Mesothelial cell of epicardium (in vitro differentiated cells): Measurements from ENCODE around the gene MATN1. TPM values are rescaled to one million over a fixed set of nuclear protein-coding genes. Genes with fewer than 3 reads are reported as not detected.

ENCODE experiments used
- DNase-seq, 2 experiments: peaks; one replicate each; pipeline ENCODE4 v3.0.0; 2021; ENCODE audit warnings: low spot score in 2 of 2; ENCODE audit not compliant: unreplicated experiment in 2 of 2
- H3K27ac Mint-ChIP-seq: 2 replicates; pipeline ENCODE4 v1.8.0; 2021; ENCODE audit warnings: mixed read lengths
- H3K27me3 Mint-ChIP-seq: 2 replicates; pipeline ENCODE4 v1.8.0; 2021; ENCODE audit warnings: low read depth, mixed read lengths
- H3K36me3 Mint-ChIP-seq: 2 replicates; pipeline ENCODE4 v1.8.0; 2021; ENCODE audit warnings: mixed read lengths
- H3K4me1 Mint-ChIP-seq: 2 replicates; pipeline ENCODE4 v1.8.0; 2021; ENCODE audit warnings: mixed read lengths
- H3K4me3 Mint-ChIP-seq: 2 replicates; pipeline ENCODE4 v1.8.0; 2021; ENCODE audit warnings: mild to moderate bottlenecking, moderate library complexity, mixed read lengths
- H3K9me3 Mint-ChIP-seq: 2 replicates; pipeline ENCODE4 v1.8.0; 2021; ENCODE audit warnings: mixed read lengths
- CTCF ChIP-seq: fragments of 200-600 bp; sonication (generic); IDR thresholded peaks from one replicate; pipeline ENCODE4 v1.5.0; 2021; ENCODE audit warnings: antibody characterized with exemption; ENCODE audit not compliant: unreplicated experiment
- total RNA-seq: library from RNA; stranded (reverse); gene quantifications from 3 replicates; pipeline ENCODE4 v1.2.1, GENCODE V29; 2021

Gene MATN1
- total RNA-seq, 1 donor from 2014 or later: 5.6 TPM

DNA sequence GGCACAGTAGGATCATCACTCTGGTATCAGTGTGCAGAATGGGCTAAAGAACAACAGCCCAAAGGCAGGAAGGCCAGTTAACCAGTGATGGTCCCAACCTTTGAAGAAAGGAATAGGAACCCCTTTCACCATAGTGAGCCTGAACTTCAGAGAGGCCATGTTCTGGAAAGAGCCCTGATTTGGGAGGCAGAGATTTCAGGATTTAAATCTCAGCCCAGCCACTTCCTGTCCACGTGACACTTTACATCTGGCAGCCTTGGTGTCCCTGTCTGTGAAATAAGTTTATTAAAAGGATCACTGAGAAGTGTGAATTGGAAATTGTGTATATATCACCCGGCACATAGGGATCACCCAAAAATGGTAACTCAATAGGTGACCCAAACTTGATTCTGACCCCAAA lies 13.0 kb downstream of the MATN1 start:
- peaks cover 26% of the 10 kb centered on the region for H3K27me3 Mint-ChIP-seq
- peaks cover under 1% of the 10 kb centered on the region for H3K36me3 Mint-ChIP-seq
- TF ChIP-seq CTCF: no peak
- DNase-seq: no peak
- H3K4me1 Mint-ChIP-seq: no peaks in the 10 kb centered on the region
- no peak overlapping the region for H3K27ac Mint-ChIP-seq
- no peak overlapping the region for H3K4me3 Mint-ChIP-seq
- H3K9me3 Mint-ChIP-seq: peaks cover under 1% of the 10 kb centered on the region

DNA sequence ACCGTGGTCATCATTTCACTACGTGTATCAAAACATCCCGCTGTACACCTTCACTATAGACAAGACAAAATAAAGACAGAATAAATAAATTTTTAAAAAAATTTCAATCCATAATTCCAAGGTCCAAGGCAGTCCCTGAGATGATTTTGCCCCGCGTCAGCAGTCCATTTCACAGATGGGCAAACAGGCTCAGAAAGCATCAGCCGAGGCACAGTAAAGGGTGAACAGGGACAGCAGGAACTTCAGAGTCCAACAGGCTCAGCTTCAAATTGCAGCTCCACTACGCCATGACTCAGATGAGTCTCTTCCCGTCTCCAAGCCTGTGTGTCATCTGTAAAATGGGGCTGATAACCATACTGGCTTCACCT lies 15.0 kb downstream of the MATN1 start:
- Mint-ChIP-seq H3K4me1 (no peaks in the 10 kb centered on the region), H3K4me3 (no peak overlapping the region), H3K9me3 (no peaks in the 10 kb centered on the region), H3K36me3 (no peaks in the 10 kb centered on the region), H3K27ac (no peak overlapping the region), H3K27me3 (peaks cover 30% of the 10 kb centered on the region)
- no peak for DNase-seq
- peak; percentile 7 for TF ChIP-seq CTCF

DNA sequence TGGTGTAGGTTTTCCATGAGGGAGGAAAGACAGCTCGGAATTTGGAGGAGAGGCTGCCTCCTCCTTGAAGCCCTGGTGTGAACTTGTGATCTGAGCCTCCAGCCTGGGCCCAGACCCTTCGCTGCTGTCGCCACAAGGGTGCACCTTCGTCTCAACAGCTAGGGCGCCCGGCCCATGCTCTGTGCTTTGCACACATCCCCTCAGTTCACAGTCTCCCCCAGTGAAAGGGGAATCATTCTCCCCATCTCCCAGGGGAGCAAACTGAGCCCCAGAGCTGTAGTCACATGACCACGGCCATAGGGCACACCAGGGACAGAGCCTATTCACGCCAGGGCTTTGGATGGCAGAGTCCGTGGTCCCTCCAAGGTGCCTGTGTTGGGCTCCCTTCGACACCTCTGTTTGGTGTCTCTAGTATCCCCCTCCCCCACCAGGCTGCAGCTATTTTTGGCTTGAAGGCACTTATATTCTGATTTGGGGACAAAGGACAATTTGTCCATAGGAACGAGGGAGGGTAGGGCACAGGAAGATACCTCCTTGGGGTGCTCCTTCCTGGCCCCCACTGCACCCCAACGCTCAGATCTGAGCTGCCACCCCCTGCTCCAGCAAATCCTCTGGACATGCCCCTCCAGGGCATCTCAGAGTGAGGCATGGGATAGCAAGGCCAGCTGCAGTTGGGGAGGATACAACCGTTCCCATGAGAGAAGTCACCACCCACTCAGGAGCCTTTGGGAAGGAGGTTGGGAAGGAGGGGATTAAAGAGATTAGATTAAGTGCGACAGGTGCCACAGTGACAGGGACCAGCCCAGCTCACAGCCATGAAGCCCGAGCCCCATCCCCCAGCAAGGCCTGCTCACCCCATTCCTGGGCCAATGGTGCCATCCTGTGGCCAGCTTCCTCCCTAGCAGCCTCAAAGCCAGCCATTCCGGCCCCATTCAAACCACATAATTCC lies 15.7 kb downstream of the MATN1 start:
- Mint-ChIP-seq H3K27ac (no peak overlapping the region), H3K9me3 (no peaks in the 10 kb centered on the region), H3K36me3 (no peaks in the 10 kb centered on the region), H3K4me1 (no peaks in the 10 kb centered on the region), H3K4me3 (no peak overlapping the region), H3K27me3 (peaks cover 30% of the 10 kb centered on the region)
- peak; percentile 66 to 86 for DNase-seq
- TF ChIP-seq CTCF: peak; percentile 71

- DNase-seq: no peak
- TF ChIP-seq CTCF: no peak
- H3K36me3 Mint-ChIP-seq: no peaks in the 10 kb centered on the region
- no peak overlapping the region for H3K4me3 Mint-ChIP-seq
- H3K27me3 Mint-ChIP-seq: peaks cover 23% of the 10 kb centered on the region
- no peak overlapping the region for H3K27ac Mint-ChIP-seq
- no peaks in the 10 kb centered on the region for H3K4me1 Mint-ChIP-seq
- no peaks in the 10 kb centered on the region for H3K9me3 Mint-ChIP-seq
These were observed 16.9 kb downstream of the MATN1 start for GRCh38 chr1:30706528-30706927.

- no peak overlapping the region for H3K27ac Mint-ChIP-seq
- no peak for TF ChIP-seq CTCF
- H3K4me3 Mint-ChIP-seq: no peak overlapping the region
- H3K27me3 Mint-ChIP-seq: peaks cover 23% of the 10 kb centered on the region
- H3K9me3 Mint-ChIP-seq: no peaks in the 10 kb centered on the region
- H3K36me3 Mint-ChIP-seq: no peaks in the 10 kb centered on the region
- no peaks in the 10 kb centered on the region for H3K4me1 Mint-ChIP-seq
- no peak for DNase-seq
These were observed 17.7 kb downstream of the MATN1 start for GRCh38 chr1:30705698-30706097.
